ENCODE measurements around the gene COPG1.

DNA sequence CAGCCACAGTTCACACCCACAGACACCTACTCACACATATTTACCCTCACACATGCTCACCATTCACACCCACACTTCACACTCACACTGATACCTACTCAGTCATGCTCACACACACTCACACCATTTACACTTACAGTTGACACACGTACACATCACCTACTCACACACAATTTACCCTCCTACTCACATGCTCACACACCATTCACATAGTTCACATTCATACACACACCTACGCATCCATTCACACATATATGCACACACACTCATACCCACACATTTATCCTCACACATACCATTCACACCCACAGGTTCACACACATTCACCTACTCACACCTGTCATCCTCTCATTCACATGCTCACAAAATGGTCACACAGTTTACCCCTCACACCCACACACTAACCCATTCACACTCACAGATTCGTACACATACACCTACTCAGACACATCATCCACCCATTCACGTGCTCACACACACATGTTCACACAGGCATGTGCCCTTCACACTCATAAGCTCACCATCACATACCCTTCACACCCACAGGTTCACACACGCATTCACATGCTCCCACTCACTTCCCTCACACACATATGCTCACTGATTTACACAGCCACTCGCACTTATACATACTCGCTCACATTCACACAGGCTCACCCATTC lies 71.5 kb downstream of the COPG1 start:
- no peak for TF ChIP-seq CTCF (IDR thresholded peaks at IDR 0.05)
- TF ChIP-seq POLR2A (IDR thresholded peaks at IDR 0.05): no peak
